H1 (cell line): ENCODE data around the gene PRRG3.

Experiments
- POLR2A ChIP-seq, 2 experiments: IDR thresholded peaks; 1 replicate in 1 of 2; 2 replicates in 1 of 2; pipeline ENCODE4 v1.6.1; 2011; ENCODE audit warnings: low read depth in 2 of 2, low read length in 2 of 2, mild to moderate bottlenecking in 2 of 2; ENCODE audit errors: control extremely low read depth in 1 of 2
- TF ChIP-seq, protein P1 (sequence below): IDR thresholded peaks from 2 replicates; pipeline ENCODE4 v1.6.1; 2011; ENCODE audit warnings: low read depth, mild to moderate bottlenecking, low read length; ENCODE audit not compliant: insufficient read depth

DNA sequence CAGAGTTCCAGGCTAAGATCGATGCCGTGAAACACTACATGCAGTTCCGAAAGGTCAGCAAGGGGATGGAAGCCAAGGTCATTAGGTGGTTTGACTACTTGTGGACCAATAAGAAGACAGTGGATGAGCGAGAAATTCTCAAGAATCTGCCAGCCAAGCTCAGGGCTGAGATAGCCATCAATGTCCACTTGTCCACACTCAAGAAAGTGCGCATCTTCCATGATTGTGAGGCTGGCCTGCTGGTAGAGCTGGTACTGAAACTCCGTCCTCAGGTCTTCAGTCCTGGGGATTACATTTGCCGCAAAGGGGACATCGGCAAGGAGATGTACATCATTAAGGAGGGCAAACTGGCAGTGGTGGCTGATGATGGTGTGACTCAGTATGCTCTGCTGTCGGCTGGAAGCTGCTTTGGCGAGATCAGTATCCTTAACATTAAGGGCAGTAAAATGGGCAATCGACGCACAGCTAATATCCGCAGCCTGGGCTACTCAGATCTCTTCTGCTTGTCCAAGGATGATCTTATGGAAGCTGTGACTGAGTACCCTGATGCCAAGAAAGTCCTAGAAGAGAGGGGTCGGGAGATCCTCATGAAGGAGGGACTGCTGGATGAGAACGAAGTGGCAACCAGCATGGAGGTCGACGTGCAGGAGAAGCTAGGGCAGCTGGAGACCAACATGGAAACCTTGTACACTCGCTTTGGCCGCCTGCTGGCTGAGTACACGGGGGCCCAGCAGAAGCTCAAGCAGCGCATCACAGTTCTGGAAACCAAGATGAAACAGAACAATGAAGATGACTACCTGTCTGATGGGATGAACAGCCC is 48.6 kb downstream of the PRRG3 start:
- no peak for TF ChIP-seq POLR2A (IDR thresholded peaks at IDR 0.05; ENCODE audit: control extremely low read depth in 1 of 2, low read depth in 2 of 2, low read length in 2 of 2)
- TF ChIP-seq, protein P1, sequence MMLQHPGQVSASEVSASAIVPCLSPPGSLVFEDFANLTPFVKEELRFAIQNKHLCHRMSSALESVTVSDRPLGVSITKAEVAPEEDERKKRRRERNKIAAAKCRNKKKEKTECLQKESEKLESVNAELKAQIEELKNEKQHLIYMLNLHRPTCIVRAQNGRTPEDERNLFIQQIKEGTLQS = no peak
